ENCODE measurements around the gene SMO.

DNA sequence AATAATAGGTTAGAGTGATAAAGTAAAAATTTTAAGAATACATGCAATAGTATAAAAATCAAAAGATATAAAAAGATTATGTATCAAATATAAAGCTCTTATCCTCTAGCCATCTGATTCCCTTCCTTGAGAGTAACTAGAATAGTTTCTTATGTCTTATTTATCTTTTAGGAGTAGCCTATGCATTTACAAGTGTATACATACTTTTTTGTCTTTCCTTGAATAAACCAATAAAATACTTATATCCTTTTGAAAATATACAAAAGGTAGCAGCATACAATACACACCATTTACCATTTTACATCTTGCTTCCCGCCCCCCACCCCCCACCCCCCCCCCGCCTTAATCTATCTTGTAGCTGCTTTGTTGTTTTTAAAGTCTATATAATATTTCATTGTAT lies 67.8 kb downstream of the SMO start:
- TF ChIP-seq, protein P1, sequence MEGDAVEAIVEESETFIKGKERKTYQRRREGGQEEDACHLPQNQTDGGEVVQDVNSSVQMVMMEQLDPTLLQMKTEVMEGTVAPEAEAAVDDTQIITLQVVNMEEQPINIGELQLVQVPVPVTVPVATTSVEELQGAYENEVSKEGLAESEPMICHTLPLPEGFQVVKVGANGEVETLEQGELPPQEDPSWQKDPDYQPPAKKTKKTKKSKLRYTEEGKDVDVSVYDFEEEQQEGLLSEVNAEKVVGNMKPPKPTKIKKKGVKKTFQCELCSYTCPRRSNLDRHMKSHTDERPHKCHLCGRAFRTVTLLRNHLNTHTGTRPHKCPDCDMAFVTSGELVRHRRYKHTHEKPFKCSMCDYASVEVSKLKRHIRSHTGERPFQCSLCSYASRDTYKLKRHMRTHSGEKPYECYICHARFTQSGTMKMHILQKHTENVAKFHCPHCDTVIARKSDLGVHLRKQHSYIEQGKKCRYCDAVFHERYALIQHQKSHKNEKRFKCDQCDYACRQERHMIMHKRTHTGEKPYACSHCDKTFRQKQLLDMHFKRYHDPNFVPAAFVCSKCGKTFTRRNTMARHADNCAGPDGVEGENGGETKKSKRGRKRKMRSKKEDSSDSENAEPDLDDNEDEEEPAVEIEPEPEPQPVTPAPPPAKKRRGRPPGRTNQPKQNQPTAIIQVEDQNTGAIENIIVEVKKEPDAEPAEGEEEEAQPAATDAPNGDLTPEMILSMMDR (IDR thresholded peaks at IDR 0.05): no peak
- TF ChIP-seq POLR2A (IDR thresholded peaks at IDR 0.05): no peak
- TF ChIP-seq POLR2AphosphoS5 (IDR thresholded peaks at IDR 0.05): no peak
- no peak for TF ChIP-seq EP300 (IDR thresholded peaks at IDR 0.05)
